IPS DF 4.7 (cell line): ENCODE data around the gene DNAJC7.

Experiments
- DNase-seq: peaks from one replicate; pipeline ENCODE4 v3.0.0-alpha.2; 2013; ENCODE audit warnings: low spot score; ENCODE audit errors: extremely low read depth

DNAJC7 gene

GRCh38 chr17:42016941-42017865 lies at the start of gene DNAJC7:
Gene DNAJC7 (minus strand): TSS chr17:42017439. CDS start chr17:42017416, 23 bp downstream.
- DNase-seq, result peak; percentile 68

- no peak for DNase-seq
Measured at GRCh38 chr17:42065201-42065600, 48.0 kb upstream of the DNAJC7 start.

- DNase-seq, result no peak
Measured at GRCh38 chr17:42062681-42063080, 45.4 kb upstream of the DNAJC7 start.

GRCh38 chr17:42061646-42062487 lies 44.6 kb upstream of the DNAJC7 start:
- DNase-seq, result no peak

- no peak for DNase-seq
Measured at GRCh38 chr17:42060231-42060630, 43.0 kb upstream of the DNAJC7 start.

GRCh38 chr17:42059815-42060214 lies 42.6 kb upstream of the DNAJC7 start:
- no peak for DNase-seq

- DNase-seq, result no peak
Measured at GRCh38 chr17:42058063-42058462, 40.8 kb upstream of the DNAJC7 start.

GRCh38 chr17:42056635-42057034 lies 39.4 kb upstream of the DNAJC7 start:
- no peak for DNase-seq

- DNase-seq, result no peak
Measured at GRCh38 chr17:42055496-42055895, 38.3 kb upstream of the DNAJC7 start.

- no peak for DNase-seq
Measured at GRCh38 chr17:42055027-42055426, 37.8 kb upstream of the DNAJC7 start.

GRCh38 chr17:42053731-42054500 lies 36.7 kb upstream of the DNAJC7 start:
- DNase-seq, result no peak

- DNase-seq, result no peak
Measured at GRCh38 chr17:42052346-42052877, 35.2 kb upstream of the DNAJC7 start.

- DNase-seq, result no peak
Measured at GRCh38 chr17:42051645-42052044, 34.4 kb upstream of the DNAJC7 start.

- no peak for DNase-seq
Measured at GRCh38 chr17:42051013-42051400, 33.8 kb upstream of the DNAJC7 start.

GRCh38 chr17:42050393-42051012 lies 33.3 kb upstream of the DNAJC7 start, which contains the start of gene C17orf113:
Gene C17orf113 (minus strand): TSS chr17:42050601. CDS start chr17:42043376, 7,225 bp downstream.
- DNase-seq, result no peak

GRCh38 chr17:42049834-42050392 lies 32.7 kb upstream of the DNAJC7 start:
- no peak for DNase-seq

- no peak for DNase-seq
Measured at GRCh38 chr17:42047343-42047742, 30.1 kb upstream of the DNAJC7 start.

GRCh38 chr17:42045719-42046118 lies 28.5 kb upstream of the DNAJC7 start:
- DNase-seq, result no peak

GRCh38 chr17:42042598-42043319 lies 25.5 kb upstream of the DNAJC7 start:
- no peak for DNase-seq

- DNase-seq, result no peak
Measured at GRCh38 chr17:42041619-42042018, 24.4 kb upstream of the DNAJC7 start.
